B cell (primary cell): ENCODE results near the gene ARHGAP25.
A peak's percentile ranks its signal among the peaks of the same experiment; 100 is the strongest.

Experiments
- CTCF ChIP-seq: fragments of 200-600 bp; IDR thresholded peaks from one replicate; pipeline ENCODE4 v1.8.0; 2022; ENCODE audit warnings: antibody characterized with exemption, mild to moderate bottlenecking
- EZH2 ChIP-seq: IDR thresholded peaks from 2 replicates; pipeline ENCODE4 v1.6.1; 2012; ENCODE audit warnings: borderline replicate concordance, low read depth, mild to moderate bottlenecking, moderate library complexity, low read length; ENCODE audit not compliant: insufficient read depth, poor library complexity, severe bottlenecking

GRCh38 chr2:68709421-68709911 is 25.1 kb upstream of the ARHGAP25 start:
- peak; percentile 79 for TF ChIP-seq CTCF
- no peak for TF ChIP-seq EZH2
